Measurements from ENCODE around the gene ZNF70.
"Not testable (repeated sequence)": the region's sequence is repeated elsewhere in the genome, so short reads cannot be mapped to it uniquely, and the experiment has no call there.

The ZNF70 gene

DNA sequence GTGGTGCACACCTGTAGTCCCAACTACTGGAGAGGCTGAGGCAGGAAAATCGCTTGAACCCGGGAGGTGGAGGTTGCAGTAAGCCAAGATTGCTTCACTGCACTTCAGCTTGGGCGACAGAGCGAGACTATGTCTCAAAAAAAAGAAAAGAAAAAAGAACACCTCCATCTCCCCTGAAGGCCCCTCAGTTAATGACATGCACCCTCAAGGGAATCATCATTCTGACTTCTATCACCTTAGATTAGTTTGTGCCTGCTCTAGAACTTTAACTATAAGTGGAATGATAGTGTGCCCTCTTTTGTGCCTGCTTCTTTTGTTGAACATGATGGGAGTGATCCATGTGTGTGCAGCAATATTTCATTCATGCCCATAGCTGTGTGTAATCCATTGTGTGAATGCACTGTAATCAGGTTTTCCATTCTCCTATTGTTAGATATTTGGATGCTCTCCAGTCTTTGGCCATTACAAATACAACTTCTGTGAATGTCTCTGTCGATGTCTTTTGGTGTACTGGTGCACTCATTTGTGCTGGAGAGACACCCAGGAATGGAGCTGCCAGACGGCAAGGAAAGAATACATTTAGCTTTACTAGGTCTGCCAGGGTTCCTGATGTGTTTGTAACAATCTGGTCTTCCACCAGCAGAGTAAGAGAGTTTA, 4.2 kb upstream of the ZNF70 start:
- FAIRE-seq, result no peak

DNA sequence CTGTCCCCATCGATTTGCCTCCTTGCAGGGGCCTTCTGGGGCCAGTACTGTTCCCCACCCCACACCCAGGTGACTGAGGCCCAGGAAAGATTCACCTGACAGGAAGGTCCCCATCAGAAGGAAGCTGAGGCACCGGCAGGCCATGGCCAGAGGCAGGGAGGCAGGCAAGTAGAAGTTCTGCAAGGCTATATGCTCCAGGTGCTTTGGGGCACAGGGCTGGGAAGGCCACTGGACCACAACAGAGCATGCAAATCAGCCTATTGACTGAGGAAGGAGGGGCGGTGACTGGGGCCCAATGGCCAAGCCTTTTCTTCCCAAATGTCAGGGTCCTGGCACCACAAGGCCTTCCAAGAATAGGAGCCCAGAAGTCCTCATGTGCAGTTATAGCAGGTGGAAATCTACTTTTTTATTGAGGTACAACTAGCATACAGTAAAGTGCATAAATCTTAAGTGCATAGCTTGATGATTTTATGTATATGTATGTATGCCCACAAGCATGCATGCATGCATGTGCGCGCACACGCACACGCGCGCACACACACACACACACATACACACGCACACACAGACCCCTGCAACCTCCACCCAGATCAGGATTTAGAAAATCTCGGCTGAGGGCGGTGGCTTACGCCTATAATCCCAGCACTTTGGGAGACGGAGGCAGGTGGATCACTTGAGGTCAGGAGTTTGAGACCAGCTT, 3.5 kb upstream of the ZNF70 start, which contains the start of gene VPREB3:
VPREB3 (minus strand) TSS at position 206 of the 700 bp plus-strand sequence; CDS start at position 144, 62 bp downstream.
- FAIRE-seq, result no peak

DNA sequence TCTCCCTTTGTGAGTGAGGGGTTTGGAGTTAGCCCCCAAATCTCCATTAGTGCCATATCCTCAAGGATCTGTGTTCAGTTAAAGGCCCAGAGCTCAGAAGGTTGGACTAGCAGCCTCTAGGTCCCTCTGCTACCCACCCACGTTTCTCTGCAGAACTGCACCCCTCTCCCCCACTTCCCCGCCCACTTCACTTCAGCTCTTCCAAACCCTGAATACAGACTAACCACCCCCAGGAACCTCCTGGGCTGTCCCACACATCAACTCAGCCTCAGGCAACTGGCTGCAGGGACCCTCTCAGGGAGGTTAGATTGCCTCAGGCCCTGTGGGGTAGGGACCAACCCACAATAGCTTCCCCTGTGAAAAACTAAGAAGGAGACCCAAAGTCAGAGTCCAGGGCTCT, 2.5 kb upstream of the ZNF70 start:
- FAIRE-seq, result no peak

DNA sequence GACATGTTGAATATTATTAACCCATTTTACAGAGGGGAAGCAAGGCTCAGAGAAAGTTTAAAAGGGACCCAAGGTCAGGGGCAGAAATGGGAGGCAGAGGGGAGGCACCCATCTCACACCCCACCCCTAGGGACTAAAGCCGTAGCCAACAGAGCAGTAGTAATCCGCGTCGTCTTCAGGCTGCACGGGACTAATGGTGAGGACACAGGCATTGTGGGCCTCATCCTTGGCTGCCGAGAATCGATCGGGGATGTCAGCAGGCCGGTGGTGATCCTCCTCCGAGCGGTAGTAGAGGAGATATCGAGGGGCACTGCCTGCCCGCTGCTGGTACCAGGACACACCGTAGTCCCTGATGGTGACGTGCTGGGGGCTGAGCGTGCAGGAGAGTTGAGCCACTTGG, 1.8 kb upstream of the ZNF70 start:
- no peak for FAIRE-seq

DNA sequence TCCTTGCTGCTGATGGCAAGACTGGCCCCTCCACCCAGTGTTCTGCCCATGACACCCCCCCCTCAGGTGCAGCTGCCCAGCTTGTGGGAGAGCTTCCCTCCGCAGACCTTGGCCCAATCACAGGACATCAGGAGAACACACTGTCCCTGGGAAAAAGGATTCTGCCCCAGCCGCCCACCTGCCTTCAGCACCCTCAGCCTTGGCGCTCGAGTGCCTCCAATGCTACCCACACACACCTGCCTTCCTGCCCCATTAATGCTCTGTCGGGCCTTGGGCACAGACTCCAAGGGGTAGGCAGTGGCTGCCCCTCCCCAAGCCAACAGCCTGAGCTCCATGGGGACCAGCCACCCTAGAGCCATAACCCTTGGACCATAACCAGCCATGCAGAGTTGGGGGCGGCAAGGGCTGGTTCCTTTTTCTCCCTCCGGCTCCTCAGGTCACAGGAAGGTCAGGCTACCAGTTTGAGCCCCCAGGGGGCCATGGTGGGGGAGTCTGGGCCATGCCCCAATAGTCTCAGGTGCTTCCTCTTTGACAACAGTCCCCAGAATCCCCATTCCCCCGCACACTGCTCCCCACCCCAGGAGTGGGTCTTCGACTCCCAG, 1.3 kb upstream of the ZNF70 start:
- no peak for FAIRE-seq

DNA sequence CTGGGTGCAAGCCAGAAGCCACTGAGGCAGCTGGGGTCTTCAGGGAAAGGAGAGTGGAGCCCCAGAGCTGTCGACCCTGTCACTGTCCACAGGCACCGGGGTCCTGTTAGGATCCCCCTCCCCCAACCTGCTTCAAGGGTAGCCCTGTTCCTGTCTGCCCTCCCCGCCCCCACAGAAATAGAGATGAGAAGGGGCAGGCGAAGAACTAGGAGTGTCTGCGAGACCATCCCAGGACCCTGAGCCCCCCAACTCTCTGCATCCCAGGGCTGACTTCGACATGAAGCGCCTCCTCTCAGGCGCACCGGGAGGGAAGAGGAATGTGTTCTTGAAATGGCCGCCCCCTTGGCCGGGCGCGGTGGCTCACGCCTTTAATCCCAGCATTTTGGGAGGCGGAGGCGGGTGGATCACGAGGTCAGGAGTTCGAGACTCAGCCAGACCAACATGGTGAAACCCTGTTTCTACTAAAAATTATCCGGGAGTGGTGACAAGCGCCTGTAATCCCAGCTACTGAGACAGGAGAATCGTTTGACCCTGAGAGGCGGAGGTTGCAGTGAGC, 607 bp upstream of the ZNF70 start:
- FAIRE-seq, result no peak

DNA sequence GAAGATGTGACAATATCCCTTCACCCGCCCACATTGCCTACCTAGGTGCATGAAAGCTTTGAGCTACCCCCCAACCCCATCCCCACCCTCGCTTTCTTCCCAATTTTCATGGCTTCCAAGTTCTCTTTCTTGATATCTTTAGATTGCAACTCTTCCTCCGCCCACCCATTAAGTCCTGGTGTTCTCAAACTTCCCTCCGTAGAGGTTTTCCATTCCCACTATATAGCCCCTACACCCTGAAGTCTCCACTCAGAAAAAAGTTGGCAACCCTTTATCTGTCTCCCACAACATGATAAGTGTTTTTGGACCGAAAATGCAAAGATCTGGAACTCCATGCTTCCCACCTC, 572 bp downstream of the ZNF70 start:
- no peak for FAIRE-seq

DNA sequence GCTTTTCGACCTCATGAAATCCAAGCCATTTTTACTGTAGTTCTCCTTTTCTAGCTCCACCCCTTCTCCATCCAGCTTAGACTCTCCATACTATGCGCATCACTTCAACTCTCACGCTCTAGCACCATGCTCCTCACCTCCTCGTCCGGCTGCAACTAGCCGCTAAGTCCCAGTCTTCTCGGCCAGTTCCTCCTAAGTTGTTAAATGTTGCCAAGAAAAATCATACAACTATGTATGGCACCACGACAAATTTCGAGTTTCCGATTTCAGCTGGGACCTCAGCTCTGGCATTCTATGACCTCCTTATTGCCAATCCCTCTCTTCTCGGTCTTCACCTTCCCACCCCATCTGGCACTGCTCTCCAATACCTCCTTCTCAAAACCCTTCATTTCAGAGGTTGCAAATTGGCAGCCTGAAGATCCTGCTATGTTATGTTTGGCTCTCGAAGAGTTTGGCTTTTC, 1.0 kb downstream of the ZNF70 start:
- FAIRE-seq, result no peak

DNA sequence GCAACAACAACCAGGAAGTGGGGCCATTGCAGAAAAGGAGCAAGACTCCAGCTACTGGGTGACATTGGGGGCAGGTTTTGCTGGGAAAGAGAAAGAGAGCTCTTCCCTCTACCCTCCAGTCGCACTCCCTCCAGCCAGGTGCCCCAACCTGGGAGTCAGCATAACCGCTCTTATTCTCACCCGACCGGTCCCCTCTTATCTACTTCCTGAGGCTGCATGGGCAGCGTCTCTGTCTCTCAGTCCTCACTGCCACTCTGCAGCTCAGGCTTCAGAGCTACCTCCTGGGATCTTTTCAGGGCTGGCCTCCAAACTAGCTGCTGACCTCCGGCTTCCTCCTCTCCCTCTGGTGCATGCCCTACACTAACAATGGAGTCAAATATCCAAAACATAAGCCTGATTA, 5.1 kb downstream of the ZNF70 start:
- no peak for FAIRE-seq

DNA sequence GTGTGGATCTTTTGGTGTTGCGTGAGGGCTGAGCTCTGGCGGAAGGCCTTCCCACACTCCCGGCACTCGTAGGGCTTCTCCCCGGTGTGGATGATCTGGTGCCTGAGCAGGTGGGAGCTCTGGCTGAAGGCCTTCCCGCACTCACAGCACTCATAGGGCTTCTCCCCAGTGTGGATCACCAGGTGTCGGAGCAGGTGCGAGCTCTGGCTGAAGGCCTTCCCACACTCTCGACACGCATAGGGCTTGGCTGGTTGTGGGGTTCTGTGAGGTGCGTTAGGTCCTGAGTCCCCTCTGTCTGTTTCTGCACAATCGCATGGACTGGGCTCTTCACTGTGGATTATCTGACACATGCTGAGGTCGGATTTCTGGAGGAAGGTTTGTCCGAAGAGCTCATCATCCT, 6.4 kb downstream of the ZNF70 start:
- no peak for FAIRE-seq

DNA sequence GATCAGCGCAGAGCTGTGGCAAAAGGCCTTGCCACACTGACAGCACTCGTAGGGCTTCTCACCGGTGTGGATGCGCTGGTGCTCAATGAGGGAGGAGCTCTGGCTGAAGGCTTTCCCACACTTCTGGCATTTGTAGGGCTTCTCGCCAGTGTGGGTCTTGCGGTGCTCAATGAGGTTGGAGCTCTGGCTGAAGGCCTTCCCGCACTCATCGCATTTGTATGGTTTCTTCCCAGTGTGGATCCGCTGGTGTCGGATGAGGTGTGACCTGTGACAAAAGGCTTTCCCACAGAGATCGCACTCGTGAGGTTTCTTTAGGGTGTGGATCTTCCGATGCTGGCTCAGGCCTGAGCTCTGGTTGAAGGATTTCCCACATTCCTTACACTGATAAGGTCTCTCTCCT, 6.9 kb downstream of the ZNF70 start:
- no peak for FAIRE-seq

DNA sequence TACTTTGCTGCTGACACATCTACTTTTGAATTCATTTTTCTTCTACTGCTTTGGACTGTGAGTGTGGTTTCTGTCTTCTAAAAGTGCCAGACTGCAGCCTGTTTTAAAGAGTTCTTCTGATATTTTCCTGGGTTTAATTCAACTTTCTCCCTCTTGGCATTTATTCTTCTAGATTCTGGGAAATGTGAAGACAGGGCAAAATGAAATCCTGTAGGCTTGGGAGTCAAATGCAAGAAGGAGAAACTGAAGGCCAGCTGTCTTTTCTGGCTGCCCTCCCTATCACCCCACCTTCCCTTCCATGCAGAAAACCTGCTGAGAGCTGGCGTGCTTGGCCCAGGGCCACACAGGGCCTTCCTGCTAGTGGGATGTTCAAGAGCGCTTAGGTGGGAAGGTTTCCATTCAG, 7.6 kb downstream of the ZNF70 start:
- no peak for FAIRE-seq

DNA sequence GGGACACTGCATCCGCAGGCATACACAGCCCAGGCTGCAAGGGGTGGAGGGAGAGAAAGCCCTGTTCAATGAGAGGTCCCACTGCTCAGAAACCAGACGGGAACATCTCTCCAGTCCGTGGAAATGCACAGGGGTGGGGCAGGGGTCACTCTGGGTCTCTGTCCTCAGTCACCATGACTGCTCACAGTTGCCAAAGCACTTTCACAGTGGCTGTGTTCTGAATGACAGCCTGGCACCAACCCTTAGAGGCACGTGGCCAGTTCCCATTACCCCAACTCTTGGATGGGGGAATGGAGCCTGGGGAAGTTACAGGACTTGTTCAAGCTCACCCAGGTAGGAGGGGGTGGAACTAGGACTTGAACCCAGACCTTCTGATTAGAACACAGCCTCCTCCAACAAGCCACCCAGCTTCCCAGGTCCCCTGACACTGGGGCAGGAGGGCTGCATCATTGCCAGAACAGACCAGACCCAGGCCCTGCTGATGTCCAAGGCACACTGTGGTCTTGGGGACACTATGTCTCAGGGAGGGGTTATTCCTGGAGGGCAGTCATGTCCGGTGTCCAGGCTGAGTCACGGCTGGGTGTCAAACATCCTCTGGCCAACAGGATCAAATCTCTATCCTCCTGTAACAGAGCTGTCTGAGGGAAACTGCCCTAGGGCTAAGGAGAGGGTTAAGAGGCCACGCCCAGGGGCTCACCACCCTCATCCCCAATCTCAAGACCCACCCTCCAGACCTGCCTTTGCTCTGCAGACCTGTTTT, 8.2 kb downstream of the ZNF70 start:
- FAIRE-seq, result no peak

DNA sequence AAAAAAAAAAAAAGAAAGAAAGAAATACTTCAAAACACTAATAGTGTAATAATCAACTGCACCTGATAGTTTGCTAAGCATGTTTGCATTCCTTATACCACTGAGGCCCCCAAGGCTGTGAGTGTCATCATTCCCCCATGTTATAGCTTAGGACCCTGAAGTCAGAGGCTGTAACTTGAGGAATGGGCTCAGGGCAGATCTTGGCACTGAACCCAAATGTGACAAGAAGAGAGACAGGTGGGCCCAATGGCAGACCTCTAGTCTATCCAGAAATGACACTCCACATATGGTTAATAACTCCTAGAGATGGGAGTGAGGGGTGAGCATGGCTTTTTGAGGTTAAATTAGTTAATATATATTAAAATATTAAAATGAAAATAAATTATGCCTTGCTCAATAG, 13.2 kb downstream of the ZNF70 start:
- no peak for FAIRE-seq

DNA sequence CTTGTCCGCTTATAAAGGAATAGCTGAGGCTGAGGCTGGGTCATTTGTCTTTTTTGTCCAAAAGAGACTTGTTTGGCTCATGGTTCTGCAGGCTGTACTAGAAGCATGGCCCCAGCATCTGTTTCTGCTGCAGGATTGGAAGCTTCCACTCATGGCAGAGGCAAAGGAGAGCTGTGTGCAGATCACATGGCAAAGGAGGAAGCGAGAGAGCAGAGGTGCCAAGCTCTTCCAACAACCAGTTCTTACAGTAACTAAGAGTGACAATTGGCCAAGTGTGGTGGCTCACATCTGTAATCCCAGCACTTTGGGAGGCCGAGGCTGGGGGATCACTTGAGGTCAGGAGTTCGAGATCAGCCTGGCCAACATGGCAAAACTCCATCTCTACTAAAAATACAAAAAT, 22.8 kb downstream of the ZNF70 start:
- FAIRE-seq, result not testable (repeated sequence)

DNA sequence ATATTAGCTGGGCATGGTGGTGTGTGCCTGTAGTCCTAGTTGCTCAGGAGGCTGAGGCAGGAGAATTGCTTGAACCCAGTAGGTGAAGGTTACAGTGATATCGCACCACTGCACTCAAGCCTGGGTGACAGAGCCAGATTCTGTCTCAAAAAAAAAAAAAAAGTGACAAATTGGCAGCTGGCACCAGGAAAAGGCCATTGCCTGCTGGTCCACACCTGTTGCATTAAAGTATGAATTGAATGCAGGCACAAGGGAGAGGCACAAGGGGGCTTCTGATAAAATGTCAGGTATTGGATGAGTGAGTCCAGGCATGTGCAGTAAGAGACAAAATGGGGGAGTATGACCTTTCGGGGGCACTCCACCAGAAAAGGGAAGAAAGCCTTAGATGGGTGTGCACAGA, 28.2 kb downstream of the ZNF70 start:
- no peak for FAIRE-seq

DNA sequence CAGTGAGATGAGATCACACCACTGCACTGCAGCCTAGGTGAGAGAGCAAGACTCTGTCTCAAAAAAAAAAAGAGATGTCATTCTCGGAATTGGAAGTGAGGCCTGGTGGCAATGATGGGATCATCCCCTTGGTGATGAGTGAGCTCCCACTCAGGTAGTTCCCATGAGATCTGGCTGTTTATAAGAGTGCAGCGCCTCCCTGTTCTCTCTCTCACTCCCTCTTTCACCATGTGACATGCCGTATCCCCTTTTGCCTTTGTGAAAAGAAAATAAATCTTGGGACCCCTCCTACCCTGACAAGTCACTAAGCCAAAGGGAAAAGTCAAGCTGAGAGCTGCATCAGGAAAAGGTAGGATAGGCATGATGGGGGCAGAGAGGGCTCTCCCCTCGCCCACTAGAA, 28.8 kb downstream of the ZNF70 start:
- no peak for FAIRE-seq

DNA sequence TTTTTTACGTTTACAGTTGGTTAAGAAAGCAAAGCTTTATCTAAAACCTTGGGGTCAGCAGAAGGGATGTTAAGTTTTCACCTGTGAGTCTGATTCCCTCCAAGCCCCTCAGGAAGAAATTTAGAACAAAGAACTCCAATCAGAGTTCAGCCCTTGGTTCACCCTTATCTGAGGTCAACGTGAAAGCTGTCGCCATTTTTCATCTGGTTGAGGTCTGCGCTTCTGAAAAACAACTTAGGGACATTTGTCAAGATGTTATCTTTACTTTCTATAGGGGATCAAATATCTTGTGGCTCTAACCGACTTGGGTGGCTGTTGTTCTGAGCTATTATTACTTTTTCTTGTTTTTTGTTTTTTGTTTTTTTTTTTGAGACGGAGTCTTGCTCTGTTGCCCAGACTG, 30.1 kb downstream of the ZNF70 start:
- no peak for FAIRE-seq

DNA sequence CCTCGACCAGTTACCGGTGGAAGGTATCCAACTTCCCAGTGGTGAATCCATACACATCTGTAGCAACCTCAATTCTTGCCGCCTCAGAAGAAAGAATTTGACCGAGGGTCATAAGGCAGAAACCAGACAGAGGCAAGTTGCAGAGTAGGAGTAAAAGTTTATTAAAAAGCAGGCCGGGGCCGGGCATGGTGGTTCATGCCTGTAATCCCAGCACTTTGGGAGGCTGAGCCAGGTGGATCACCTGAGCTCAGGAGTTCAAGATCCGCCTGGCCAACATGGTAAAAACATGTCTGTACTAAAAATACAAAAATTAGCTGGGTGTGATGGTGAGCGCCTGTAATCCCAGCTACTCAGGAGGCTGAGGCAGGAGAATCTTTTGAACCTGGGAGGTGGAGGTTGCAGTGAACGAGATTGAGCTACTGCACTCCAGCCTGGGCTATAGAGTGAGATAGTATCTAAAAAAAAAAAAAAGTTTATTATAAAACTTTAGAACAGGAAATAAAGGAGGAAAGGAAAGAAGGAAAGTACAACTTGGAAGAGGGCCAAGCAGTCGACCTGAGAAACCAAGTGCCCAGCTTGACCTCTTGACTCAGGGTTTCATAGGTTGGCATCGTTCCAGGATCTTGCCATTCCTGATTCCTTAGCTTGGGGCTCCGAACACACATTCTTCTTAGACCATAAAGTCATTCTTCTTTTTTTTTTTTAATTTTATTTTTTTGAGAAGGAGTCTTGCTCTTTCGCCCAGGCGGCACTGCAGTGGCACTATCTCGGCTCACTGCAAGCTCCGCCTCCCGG, 32.3 kb downstream of the ZNF70 start:
- no peak for FAIRE-seq

DNA sequence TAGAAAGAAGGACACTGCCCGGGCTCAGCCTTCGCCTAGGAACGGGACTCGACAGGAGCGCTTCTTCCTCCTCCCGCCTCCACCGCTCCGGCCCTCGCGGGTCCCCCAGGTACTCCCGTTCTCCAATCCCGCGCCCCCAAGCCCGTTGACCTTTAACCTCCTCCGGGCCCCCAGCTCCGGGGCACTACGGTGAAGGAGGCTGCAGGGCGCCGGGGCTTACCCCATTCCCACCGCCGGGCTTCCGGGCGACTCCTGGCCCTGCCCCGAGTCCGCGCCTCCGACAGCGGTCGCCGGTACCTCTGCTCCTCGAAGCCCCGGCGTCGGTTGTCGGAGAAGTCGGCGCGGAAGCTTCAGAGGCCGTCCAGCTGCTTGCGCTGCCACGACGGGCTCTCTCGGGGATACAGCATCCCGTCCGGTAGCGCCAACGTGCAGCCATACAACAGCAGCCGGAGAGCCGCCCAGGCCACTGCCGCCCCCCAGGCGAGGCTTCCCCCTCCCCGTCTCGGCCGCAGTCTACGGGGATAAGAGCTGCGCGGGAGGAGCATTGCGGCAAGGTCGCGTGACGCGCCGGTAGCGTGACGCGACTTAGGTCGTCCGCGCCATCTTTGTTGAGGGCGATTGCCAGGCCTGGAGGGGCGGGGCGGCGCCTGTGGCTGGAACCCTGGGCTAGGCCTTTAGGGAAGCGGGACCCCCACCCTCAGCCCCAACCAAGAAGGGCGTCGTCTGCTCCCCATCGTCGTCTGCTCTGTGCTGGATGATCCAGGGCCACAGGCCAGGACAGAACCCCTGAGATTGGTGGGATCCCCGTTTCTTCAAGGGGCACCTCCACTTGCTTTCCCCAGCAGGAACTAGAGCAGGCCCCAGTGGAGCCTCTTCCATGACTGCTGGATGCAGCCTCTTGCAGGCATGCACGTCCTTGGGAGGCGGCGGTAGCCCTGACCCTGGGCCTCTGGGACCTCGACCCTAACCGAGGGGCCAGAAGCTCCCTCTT, 33.8 kb downstream of the ZNF70 start:
- no peak for FAIRE-seq

DNA sequence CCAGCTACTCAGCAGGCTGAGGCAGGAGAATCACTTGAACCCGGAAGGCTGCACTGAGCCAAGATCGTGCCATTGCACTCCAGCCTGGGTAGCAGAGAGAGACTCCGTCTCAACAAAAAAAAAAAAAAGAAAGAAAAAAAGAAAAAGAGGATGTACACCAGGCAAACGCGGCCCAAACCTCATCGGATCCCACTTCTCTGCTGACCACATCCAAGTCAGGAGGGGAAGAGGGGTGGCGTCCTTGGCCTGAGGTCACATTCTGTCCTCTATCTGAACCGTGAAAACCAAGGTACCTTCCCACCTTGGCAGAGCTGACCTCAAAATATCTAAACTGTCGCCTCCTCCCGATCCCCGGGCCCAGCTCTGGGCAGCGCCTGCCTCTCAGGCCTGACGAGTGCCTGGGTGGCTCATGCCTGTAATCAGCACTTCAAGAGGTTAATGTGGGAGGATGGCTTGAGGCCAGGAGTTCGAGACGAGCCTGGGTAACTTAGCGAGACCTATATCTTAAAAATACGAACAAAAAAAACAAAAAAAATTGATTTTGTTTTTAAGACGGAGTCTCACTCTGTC, 35.0 kb downstream of the ZNF70 start:
- FAIRE-seq, result no peak

Measured in islet of Langerhans (tissue), 1 donor.